Lower leg skin (tissue), 4 donors: Measurements from ENCODE around the gene TBRG1. TPM values are rescaled to one million over a fixed set of nuclear protein-coding genes. Genes with fewer than 3 reads are reported as not detected.

ENCODE experiments used
- DNase-seq, 2 donors: peaks; one replicate each; pipeline ENCODE4 v3.0.0-alpha.2; 2019; ENCODE audit warnings: low spot score in 2 of 2
- H3K4me3 ChIP-seq: fragments of 200-600 bp; sonication (generic); 2 replicates; pipeline ENCODE4 v1.5.1; 2017; ENCODE audit warnings: mild to moderate bottlenecking, low read depth; ENCODE audit not compliant: poor library complexity, severe bottlenecking
- CTCF ChIP-seq, 3 donors: fragments of 450-650 bp; IDR thresholded peaks; one replicate each; pipeline ENCODE4 v1.5.1; 2016; ENCODE audit warnings: antibody characterized with exemption in 3 of 3, mild to moderate bottlenecking in 3 of 3, moderate library complexity in 2 of 3
- POLR2A ChIP-seq, 2 donors: fragments of 450-650 bp; IDR thresholded peaks; one replicate each; pipeline ENCODE4 v1.6.1; 2016 to 2017; ENCODE audit warnings: antibody characterized with exemption in 2 of 2, mild to moderate bottlenecking in 1 of 2, moderate library complexity in 1 of 2
- WGBS, 2 donors: methylation state at CpG; one replicate each; pipeline ENCODE4 v1.1.5; 2018; 5-methylcytosine and 5-hydroxymethylcytosine counted together
- intact Hi-C: fragments of 100-400 bp; cut with DNase I; formaldehyde crosslinking; loops from one replicate; pipeline ENCODE4 v1.15.0; 2023; ENCODE audit warnings: low total_unique reads
- total RNA-seq, 4 donors: library from RNA; depleted of rRNA; stranded (reverse); fragments of >200 nt; gene quantifications; one replicate each; pipeline ENCODE4 v1.1.0, GENCODE V29; 2016

Gene TBRG1
- total RNA-seq, 4 donors from 2014 or later: 13.9 to 24.9 (median 17.9) TPM

GRCh38 chr11:124583781-124584180 is 38.9 kb upstream of the TBRG1 start:
- no peak overlapping the region for H3K4me3 ChIP-seq
- no peak for TF ChIP-seq CTCF (IDR thresholded peaks at IDR 0.05)
- no peak for TF ChIP-seq POLR2A (IDR thresholded peaks at IDR 0.05)
- DNase-seq: no peak
- intact Hi-C loops: no loop called here
- WGBS, 2 donors: 87 to 88% methylated on average over 8 of the region's 8 CpGs

GRCh38 chr11:124584681-124585372 is 37.8 kb upstream of the TBRG1 start:
- TF ChIP-seq POLR2A (IDR thresholded peaks at IDR 0.05) (no peak), CTCF (IDR thresholded peaks at IDR 0.05) (no peak)
- no peak overlapping the region for H3K4me3 ChIP-seq
- intact Hi-C loops: no loop called here
- DNase-seq: no peak
- WGBS, 2 donors: 61 to 65% methylated on average over 4 of the region's 4 CpGs

GRCh38 chr11:124586238-124586860 is 36.3 kb upstream of the TBRG1 start:
- peak in 1 of 2 donors; percentile 39 for DNase-seq
- H3K4me3 ChIP-seq: no peak overlapping the region
- TF ChIP-seq POLR2A (IDR thresholded peaks at IDR 0.05) (no peak), CTCF (IDR thresholded peaks at IDR 0.05) (no peak)
- 43 to 47% methylated on average over 3 of the region's 3 CpGs for WGBS, 2 donors
- intact Hi-C loops: no loop called here

GRCh38 chr11:124591430-124591829 is 31.2 kb upstream of the TBRG1 start:
- no peak overlapping the region for H3K4me3 ChIP-seq
- WGBS, 2 donors: 86 to 89% methylated on average over 2 of the region's 2 CpGs
- no peak for DNase-seq
- TF ChIP-seq CTCF (IDR thresholded peaks at IDR 0.05) (no peak), POLR2A (IDR thresholded peaks at IDR 0.05) (no peak)
- intact Hi-C loops: loop anchor here (5.0 kb wide), 1 partner anchor 939 kb away; the partner anchor contains the start of gene SCN3B

- DNase-seq: no peak
- WGBS, 2 donors: 81 to 82% methylated on average over 6 of the region's 6 CpGs
- intact Hi-C loops: loop anchor here (5.0 kb wide), 1 partner anchor 940 kb away; the partner anchor contains the start of gene SCN3B
- no peak for TF ChIP-seq CTCF (IDR thresholded peaks at IDR 0.05)
- TF ChIP-seq POLR2A (IDR thresholded peaks at IDR 0.05): no peak
- no peak overlapping the region for H3K4me3 ChIP-seq
Observed at GRCh38 chr11:124592627-124593026, 30.0 kb upstream of the TBRG1 start.
